GM10847 (cell line): Measurements from ENCODE around the gene GSG1L.

ENCODE experiments used
- POLR2A ChIP-seq: IDR thresholded peaks from 2 replicates; pipeline ENCODE4 v1.6.1; 2011; ENCODE audit not compliant: insufficient read length; ENCODE audit errors: extremely low read depth

The GSG1L gene

DNA sequence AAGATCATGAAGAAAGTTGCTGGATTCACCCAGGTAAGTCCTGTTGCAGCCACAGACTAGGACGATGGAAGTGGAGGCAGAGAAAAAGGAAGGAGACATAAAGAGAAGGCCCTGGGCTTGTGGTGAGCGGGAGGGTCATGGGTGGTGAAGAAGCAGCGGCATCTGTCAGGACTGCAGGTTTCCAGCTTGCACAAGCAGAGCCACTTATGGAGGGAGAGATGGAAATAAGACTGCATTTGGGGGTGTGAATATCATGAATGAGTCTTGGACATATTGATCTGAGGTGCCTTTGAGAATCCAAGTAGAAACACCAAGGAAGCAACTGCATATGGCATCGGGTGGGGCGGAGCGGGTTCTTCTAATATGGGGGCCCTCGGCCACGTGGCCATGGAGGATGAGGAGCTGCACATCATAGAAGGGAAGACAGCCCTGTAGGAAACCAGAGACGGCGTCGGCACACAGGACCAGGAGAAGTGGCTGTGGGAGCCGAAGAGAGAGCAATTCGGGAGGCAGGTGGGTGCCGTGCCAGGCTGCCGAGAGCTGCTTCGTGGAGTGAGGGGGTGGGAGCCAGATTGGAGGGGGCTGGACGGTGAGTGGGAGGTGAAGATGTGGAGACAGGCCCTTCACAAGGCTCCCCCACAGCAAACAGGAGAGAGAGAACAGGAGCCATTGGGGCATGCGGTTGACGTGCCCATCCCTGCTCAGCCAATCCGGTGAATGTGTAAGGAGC is 243.5 kb downstream of the GSG1L start:
- no peak for TF ChIP-seq POLR2A

DNA sequence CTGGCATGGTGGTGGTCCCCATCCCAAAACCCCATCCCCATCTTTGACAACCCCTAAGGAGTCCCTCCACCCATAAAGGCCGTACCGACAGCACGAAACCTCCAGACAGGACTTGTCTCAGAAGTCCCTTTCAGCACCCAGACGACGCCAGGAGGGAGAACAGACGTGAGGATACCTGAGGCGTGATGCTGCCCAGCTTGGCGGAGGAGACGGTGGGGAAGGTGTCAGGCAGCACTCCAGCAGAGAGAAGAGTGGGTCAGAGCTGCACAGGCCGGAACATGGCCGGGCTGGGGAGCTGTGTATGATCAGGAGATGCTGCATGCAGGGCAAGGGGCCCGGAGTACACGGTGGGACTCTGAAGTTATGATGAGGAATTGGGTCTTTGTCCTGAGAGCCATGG is 244.2 kb downstream of the GSG1L start:
- TF ChIP-seq POLR2A, result no peak

DNA sequence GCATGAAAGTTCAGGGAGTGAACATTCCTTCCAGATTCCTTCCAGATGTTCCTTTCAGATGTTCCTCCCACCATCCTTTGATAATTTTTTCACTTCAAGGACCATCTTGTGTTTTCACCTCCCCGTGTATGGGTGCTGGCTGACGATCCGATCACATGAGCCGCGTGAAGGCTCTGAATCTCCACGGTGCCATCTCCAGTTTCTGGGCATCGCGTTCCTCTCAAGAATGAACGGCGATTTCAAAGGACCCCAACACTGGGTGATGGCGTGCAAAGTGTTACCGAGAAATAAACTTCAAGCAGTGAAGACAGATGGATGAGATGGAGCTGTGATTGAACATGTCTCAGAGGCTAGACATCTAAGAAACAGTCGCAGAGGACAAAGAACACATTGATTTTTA is 245.3 kb downstream of the GSG1L start:
- TF ChIP-seq POLR2A, result no peak

DNA sequence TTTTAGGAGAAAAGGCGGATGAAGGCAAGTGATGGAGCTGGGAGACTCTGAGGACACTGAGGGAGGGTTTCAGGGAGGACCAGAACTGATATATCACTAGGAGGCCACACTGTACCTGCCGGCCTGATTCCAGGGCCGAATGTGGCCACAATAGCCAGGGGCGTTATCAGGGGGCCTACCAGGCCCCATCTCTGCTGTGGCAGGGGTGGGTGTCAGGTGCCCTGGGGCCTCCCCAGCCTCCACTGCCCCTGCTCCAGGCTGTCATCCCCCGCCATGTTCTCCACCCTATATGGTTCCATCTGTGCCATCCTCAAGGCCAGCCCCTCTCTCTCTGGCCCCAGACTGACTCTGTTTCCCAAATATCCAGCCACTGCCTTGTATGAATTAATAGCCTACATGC is 246.5 kb downstream of the GSG1L start:
- no peak for TF ChIP-seq POLR2A

DNA sequence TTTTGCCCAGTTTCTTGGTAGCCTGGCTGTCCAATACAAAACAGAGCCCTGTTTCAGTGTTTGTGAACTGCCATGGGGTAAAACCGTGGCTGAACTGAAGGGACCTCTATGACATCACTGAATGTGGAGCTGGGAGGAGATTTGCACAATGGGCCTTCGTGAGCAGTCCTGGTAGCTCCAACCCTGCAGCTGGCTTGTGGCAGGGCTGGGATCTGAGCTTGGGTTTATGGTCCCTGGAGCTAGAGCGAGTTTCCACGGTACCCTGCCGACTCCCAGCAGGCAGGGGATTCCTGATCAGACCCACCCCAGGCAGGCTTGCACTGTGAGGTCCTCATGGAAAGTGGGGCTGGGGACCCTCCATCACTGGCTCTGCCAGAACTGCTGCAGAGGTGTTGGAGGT is 247.0 kb downstream of the GSG1L start:
- no peak for TF ChIP-seq POLR2A

DNA sequence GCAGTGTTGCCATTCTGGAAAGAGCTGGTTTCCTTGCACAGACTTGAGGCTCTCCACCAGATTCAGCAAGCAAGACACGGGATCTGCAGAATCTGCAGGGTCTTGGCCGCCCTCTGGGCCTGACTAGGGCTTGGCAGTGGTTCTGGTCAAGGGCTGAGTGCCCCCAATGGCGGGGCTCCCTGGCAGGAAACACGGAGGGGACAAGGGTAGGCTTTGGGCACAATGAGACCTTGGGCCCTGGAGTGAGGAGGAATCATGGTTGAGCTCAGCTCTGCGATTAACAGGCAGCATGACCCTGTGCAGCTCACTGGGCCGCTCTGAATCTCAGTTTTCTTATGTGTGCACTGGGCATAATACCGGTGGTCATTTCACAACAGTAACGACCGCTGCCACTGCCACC is 249.9 kb downstream of the GSG1L start:
- no peak for TF ChIP-seq POLR2A

DNA sequence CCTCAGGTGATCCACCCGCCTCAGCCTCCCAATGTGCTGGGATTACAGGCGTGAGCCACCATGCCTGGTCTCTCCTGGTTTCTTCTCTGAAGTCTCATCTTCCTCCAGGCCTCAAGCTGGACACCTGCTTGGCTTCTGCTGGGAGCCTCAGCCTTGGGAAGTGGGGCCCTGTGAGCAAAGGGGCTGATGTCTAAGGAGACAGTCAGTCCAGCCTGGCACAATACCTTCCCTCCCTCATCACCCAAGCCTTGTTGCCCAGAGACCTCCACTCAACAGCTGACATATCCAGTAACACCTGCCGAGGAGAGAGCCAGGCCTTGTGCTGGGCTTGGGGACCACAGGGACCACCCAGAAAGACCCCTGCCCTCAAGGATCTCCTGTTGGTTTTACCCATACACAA is 251.6 kb downstream of the GSG1L start:
- no peak for TF ChIP-seq POLR2A

DNA sequence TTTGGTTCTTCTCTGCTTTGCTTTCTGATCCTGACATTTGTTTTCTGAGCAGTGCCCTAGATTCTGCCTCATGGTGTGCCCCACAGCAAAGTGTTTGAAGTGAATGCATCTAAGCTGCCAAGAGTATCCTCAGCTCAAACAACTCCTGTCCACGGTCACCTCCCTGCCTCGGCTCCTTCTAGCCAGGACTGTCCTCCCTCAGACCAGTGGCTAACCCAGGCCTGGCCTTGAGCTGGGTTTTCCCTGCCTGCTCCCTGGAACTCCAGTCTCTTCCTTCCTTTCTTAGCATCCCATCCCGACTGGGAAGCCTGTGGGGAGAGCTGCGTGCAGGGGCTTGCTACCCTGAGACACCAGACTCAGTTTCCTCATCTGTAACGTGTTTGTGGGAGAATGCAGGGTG is 256.5 kb downstream of the GSG1L start:
- no peak for TF ChIP-seq POLR2A

DNA sequence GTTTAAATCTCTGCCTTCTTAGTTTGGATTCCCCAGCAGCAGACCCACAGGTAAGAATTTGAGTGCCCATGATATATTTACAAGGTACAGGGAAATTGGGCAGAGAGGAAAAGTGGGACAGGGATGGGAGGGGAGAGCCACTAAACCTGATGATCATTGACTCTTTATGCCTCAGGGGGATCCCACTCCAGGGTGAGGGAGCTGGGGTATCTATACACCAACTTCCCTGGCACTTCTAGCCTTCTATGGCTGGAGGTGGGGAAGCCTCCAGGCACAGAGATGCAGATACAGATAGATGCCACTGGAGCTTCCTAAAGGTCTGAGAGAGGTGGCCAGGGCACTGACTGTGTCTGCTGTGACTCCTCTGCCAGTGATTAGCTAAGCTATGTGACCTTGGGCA is 257.1 kb downstream of the GSG1L start:
- no peak for TF ChIP-seq POLR2A

DNA sequence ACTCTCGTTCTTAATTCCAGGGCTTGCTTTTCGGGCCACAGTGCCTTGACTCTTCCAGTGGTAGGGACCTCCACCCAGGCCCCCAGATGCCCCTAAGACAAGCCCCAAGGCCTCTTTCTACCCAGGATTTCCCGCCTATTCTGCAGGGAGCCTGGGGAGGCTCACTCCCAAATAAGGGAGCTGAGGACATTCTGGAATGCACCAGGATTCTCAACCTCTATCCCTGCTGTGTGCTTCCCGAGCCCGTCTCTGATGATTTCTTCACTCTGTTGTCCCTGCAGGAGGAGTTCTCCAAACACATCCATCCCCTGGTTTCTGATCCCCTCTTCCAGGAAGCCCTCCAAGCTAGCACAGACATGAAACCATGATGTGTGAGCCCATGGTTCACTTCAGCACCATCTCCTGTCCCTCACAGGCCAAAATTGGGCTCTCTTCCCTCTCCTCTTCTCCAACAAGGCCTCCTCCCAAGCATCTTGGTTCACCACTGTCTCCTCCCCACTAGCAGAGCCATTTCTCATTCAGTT is 257.6 kb downstream of the GSG1L start:
- TF ChIP-seq POLR2A, result no peak

DNA sequence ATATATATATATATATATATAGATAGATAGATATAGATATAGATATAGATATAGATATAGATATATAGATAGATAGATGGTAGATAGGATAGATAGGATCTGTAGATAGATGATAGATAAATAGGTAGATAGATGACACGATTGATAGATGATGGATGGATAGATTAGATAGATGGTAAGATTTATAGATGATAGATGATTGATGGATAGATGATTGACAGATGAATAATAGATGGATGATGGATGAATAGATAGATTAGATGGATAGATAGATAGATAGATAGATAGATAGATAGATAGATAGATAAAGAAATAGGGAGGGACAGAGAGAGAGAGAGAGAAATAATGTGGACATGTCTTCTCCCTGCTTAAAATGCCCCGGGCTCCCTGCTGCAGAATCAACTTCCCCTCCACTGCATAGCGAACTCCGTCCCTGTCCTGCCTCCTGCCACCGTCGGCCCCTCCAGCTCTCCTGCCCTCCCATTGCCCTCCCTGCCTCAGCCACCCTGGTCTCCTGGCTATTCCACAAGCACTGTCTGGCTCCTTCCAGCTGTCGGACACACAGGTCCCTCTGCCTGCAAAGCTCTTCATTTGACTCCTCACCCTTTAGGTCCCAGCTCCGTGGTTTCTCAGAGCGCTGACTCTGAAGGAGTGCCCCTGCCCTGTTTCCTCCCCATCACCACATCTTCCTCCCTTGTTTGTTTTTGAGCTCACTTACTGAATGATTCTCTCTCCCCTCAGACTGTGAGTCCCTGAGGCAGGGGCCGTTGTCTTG is 259.6 kb downstream of the GSG1L start:
- no peak for TF ChIP-seq POLR2A

DNA sequence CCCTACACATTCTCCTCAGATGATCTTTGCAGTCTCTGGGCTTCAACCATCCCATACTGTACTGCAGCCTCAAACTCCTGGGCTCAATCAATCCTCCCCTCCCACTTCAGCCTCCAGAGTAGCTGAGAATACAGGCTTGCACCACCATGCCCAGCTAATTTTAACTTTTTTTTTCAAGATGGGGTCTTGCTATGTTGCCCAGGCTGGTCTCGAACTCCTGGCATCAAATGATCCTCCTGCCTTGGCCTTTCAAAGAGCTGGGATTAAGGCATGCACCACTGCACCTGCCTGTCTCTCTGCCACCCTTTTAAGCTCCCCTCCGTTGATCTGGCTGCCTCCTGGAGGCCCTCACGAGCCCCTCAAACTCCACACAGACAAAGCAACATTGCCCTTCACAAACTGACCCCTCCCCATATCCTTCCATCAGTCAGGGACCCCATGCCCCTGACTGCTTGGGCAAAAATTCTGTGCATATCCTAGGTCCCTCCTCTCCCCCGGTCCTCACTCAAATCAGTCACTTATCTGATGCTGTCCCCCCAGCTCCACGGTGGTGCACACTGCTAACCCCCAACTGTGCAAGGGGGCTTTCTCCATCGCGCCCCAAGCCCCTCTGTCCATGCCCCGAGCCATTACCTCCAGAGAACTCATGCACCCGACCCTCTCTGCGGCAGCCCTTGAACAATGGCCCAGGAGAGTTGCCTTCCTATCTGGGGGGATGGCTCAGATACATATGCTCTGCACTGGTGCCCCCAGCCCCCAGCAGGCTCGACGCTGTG is 260.7 kb downstream of the GSG1L start:
- TF ChIP-seq POLR2A, result no peak

DNA sequence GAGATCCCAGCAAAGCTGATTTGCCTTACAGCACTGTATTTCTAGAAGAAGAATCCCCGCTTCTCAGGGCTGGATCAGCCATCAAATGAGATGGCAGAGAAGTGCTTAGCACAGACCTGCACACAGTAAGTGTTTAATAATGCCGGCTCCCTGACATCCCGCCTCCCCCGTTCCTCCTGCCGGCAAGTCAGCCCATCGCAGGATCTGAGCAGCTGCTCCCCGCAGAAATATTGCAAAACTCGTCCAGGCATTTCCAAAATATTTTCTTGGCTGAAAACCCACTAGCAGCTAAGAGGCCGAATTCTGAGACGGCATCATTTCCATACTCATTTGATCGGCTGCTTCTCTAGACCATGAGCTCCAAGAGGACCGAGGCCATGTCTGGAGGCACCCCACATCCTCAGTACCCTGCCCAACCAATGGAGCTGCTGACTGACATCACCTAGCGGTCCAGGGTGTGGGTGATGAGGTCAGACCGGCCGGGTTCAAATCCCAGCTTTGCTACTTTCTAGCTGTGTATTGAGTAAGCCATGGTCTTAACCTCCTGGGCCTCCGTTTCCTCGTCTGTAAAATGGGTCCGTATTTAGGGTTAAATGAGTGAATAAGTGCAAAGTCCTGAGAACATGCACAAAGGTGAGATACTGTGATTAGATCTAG is 262.1 kb downstream of the GSG1L start:
- TF ChIP-seq POLR2A, result no peak

DNA sequence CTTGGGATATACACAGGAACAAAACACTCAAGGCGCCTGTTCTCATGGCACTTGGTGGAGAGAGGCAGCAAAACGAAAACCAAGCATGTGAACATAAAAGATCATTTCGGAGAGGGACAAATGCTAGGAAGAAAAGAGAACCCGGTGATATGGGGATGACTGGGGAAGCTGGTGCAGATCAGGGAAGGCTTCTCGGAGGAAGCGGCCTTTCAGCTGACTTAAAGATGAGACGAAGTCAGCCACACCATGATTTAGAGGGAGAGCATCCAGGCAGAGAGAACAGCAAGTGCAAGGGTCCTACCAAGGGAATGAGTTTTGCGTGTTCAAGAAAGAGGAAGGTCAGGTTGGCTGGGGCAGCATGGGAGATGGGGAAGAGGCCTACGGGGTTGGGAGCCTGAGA is 262.7 kb downstream of the GSG1L start:
- no peak for TF ChIP-seq POLR2A

DNA sequence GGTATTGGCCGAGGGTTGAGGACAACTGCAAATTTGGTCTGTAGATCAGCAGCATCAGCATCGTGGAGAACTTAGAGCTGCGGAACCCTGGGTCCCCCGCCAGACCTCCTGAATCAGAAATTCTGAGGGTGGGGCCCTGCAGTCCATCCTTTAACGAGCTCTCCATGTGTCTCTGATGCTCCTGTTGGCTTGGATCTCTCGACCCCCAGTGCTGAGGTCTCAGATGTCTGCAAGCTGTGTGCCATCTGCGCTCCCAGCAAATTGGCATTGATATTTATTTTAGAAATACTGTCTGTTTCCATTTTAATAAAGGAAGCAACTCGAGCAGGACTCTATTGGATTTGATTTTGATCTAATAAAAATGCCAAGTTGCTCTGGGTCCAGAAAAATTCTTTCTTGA is 263.6 kb downstream of the GSG1L start:
- TF ChIP-seq POLR2A, result no peak
